ENCODE data around the gene SDK2.
"Not testable (repeated sequence)": the region's sequence is repeated elsewhere in the genome, so short reads cannot be mapped to it uniquely, and the experiment has no call there.

SDK2 gene

GRCh38 chr17:73386561-73386960, 257.7 kb downstream of the SDK2 start:
- no peak for DNase-seq
- ATAC-seq (replicated peaks), result no peak
- no peaks in the 10 kb centered on the region for H3K4me1 Mint-ChIP-seq
- H3K27ac Mint-ChIP-seq, result no peak overlapping the region
- no peaks in the 10 kb centered on the region for H3K27me3 Mint-ChIP-seq
- H3K9me3 Mint-ChIP-seq, result no peaks in the 10 kb centered on the region
- H3K4me3 Mint-ChIP-seq, result no peak overlapping the region
- peaks cover 14 to 19% of the 10 kb centered on the region in 2 donors for H3K36me3 Mint-ChIP-seq

DNA sequence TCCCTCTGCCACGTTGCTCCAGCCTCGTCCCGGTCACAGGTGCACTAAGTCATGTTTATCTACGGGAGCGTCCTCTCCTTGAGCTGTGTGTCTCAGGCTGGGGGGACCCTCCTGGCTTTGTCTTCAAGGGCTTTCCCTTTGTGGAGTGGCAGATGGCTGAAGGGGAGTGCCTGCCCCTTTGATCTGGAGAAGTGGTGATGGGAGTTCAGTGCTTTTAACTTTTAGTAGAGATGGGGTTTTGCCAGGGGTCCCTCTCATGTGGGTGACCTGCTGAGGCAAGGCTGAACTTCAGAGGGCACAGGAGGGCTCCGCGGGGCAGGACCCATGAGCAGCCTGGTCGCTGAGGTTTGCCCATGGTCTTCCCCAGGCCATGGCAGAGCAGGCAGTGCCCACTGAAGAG, 259.3 kb downstream of the SDK2 start:
- no peaks in the 10 kb centered on the region for H3K9me3 Mint-ChIP-seq
- no peaks in the 10 kb centered on the region for H3K4me1 Mint-ChIP-seq
- H3K4me3 Mint-ChIP-seq, result no peak overlapping the region
- ATAC-seq (replicated peaks), result no peak
- no peaks in the 10 kb centered on the region for H3K27me3 Mint-ChIP-seq
- H3K36me3 Mint-ChIP-seq, result peaks cover 11 to 19% of the 10 kb centered on the region in 2 donors
- no peak overlapping the region for H3K27ac Mint-ChIP-seq
- DNase-seq, result no peak

DNA sequence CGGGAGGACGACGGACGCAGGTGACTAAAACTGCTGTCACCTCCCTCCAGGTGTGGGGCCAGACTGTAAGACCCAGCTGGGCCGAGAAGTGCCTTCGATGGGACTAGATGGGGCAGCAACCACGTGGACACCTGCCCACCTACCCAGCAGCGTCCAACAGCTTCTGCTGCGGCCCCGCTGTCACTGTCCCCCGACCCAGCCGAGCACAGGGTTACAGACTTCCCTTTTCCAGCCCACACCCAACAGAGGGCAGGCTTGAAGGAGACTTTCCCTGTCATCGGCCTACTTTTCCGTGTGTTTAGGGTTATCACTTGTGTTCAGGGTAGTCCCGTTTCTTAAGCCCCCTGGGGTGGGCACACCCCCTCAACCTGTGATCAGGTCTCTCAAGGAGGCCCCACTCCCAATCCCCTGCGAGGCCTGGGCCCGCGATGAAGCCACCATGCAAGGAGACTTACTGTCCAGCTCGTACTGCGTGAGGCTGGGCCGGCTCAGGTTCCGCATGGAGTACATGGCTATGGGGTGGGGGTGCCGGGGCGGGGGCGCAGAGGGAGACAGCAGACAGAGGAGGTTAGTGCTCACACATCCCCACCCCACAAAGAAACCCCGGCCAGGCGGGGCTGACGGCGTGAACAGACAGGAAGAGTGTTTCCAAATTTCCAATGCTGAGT, 263.7 kb downstream of the SDK2 start:
- H3K4me3 Mint-ChIP-seq, result no peak overlapping the region
- ATAC-seq (replicated peaks) (no peak), DNase-seq (no peak)
- H3K27me3 Mint-ChIP-seq, result no peaks in the 10 kb centered on the region
- H3K9me3 Mint-ChIP-seq, result no peaks in the 10 kb centered on the region
- peaks cover 13 to 21% of the 10 kb centered on the region in 2 donors for H3K36me3 Mint-ChIP-seq
- H3K4me1 Mint-ChIP-seq, result no peaks in the 10 kb centered on the region
- H3K27ac Mint-ChIP-seq, result no peak overlapping the region

GRCh38 chr17:73379826-73380225, 264.4 kb downstream of the SDK2 start:
- no peak overlapping the region for H3K27ac Mint-ChIP-seq
- no peaks in the 10 kb centered on the region for H3K9me3 Mint-ChIP-seq
- no peaks in the 10 kb centered on the region for H3K4me1 Mint-ChIP-seq
- H3K27me3 Mint-ChIP-seq, result no peaks in the 10 kb centered on the region
- DNase-seq (no peak), ATAC-seq (replicated peaks) (no peak)
- no peak overlapping the region for H3K4me3 Mint-ChIP-seq
- peaks cover 11 to 13% of the 10 kb centered on the region in 2 donors for H3K36me3 Mint-ChIP-seq

DNA sequence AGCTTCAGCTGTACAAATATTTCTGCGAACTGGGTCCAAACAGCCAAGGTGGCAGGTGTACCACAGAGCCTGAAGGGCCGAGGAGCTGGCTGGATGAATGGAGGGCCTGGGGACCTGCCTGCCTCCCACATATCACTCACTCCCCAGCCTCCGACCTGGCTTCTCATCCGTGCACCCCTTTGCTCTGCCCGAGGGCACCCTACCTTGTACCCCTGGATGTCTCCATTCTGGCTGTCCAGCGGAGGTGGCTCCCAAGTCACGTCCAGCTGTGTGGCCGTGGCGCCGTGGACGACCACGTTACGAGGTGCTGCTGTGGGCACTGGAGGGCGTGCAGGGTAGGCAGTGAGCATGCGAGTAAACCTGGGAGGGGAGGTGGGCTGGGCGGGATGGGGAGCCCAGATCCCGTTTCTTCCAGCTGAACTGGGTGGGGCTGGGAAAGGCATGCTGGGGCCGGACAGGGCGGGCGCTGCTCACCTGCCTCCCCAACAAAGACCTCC, 265.2 kb downstream of the SDK2 start:
- DNase-seq (no peak), ATAC-seq (replicated peaks) (no peak)
- H3K27ac Mint-ChIP-seq, result no peak overlapping the region
- H3K4me1 Mint-ChIP-seq, result no peaks in the 10 kb centered on the region
- H3K9me3 Mint-ChIP-seq, result no peaks in the 10 kb centered on the region
- H3K36me3 Mint-ChIP-seq, result peaks cover 7 to 10% of the 10 kb centered on the region in 2 donors
- no peak overlapping the region for H3K4me3 Mint-ChIP-seq
- H3K27me3 Mint-ChIP-seq, result no peaks in the 10 kb centered on the region

GRCh38 chr17:73376636-73377035, 267.6 kb downstream of the SDK2 start:
- no peak for DNase-seq
- ATAC-seq (replicated peaks), result no peak
- no peak overlapping the region for H3K4me3 Mint-ChIP-seq
- H3K27me3 Mint-ChIP-seq, result no peaks in the 10 kb centered on the region
- no peaks in the 10 kb centered on the region for H3K4me1 Mint-ChIP-seq
- H3K9me3 Mint-ChIP-seq, result no peaks in the 10 kb centered on the region
- H3K27ac Mint-ChIP-seq, result no peak overlapping the region
- peaks cover 5 to 10% of the 10 kb centered on the region in 2 donors for H3K36me3 Mint-ChIP-seq

DNA sequence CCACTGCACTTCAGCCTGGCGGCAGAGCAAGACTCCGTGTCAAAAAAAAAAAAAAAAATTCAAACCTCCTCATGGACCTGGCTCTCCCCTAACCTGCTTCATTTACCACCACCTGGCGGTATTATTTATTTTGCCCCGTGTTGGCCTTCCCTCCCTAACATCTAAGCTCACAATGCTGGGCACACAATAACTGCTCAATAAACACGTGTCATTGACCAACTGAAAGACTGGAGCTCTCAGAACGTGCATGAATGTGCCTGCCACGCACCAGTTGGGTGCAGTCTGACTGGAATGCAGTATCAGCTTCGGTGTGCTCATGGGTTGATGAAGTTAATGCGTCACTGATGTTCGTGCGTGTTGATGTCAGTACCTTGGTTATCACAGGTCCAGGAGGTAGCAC, 268.1 kb downstream of the SDK2 start:
- H3K4me3 Mint-ChIP-seq, result no peak overlapping the region
- ATAC-seq (replicated peaks), result no peak
- H3K27ac Mint-ChIP-seq, result no peak overlapping the region
- H3K36me3 Mint-ChIP-seq, result peaks cover 5 to 10% of the 10 kb centered on the region in 2 donors
- H3K9me3 Mint-ChIP-seq, result no peaks in the 10 kb centered on the region
- no peak for DNase-seq
- H3K4me1 Mint-ChIP-seq, result no peaks in the 10 kb centered on the region
- H3K27me3 Mint-ChIP-seq, result no peaks in the 10 kb centered on the region

GRCh38 chr17:73371836-73372235, 272.4 kb downstream of the SDK2 start:
- Mint-ChIP-seq H3K4me1 (no peaks in the 10 kb centered on the region), H3K27me3 (no peaks in the 10 kb centered on the region), H3K4me3 (no peak overlapping the region), H3K36me3 (peaks cover 1 to 8% of the 10 kb centered on the region in 2 donors), H3K27ac (no peak overlapping the region), H3K9me3 (no peaks in the 10 kb centered on the region)
- no peak for DNase-seq
- ATAC-seq (replicated peaks), result no peak

GRCh38 chr17:73371285-73371684, 273.0 kb downstream of the SDK2 start:
- Mint-ChIP-seq H3K4me1 (peaks cover 0 to 2% of the 10 kb centered on the region in 2 donors), H3K9me3 (no peaks in the 10 kb centered on the region), H3K36me3 (peaks cover 1 to 3% of the 10 kb centered on the region in 2 donors), H3K4me3 (no peak overlapping the region), H3K27ac (no peak overlapping the region), H3K27me3 (no peaks in the 10 kb centered on the region)
- ATAC-seq (replicated peaks), result no peak
- DNase-seq, result no peak

DNA sequence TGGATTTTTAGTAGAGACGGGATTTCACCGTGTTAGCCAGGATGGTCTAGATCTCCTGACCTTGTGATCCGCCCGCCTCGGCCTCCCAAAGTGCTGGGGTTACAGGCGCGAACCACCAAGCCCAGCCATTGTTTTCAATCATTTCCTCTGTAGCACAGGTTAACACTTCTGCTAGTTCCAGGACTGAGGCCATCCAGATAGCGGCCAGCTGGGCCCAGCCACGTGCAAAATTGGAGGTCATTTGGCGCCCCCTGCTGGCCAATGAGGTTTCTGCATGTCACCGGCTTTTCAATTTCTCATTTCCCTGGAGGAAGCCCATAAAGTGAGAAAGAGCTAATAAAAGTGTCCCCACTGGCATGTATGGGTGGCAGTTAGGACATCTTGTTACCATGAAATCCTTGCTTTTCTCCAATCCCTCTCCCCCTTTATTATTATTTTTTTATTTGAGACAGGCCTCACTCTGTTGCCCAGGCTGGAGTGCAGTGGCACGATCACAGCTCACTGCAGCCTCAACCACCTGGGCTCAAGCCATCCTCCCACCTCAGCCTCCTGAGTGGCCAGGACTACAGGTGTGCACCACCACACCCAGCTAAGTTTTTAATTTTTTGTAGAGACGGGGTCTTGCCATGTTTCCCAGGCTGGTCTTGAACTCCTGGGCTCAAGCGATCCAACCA, 274.3 kb downstream of the SDK2 start:
- H3K9me3 Mint-ChIP-seq, H3K4me1 Mint-ChIP-seq, H3K36me3 Mint-ChIP-seq, H3K4me3 Mint-ChIP-seq, H3K27ac Mint-ChIP-seq, H3K27me3 Mint-ChIP-seq: not testable (repeated sequence)
- ATAC-seq (replicated peaks) (peak; percentile 82 to 90), DNase-seq (peak; percentile 55)

- H3K27me3 Mint-ChIP-seq, result no peaks in the 10 kb centered on the region
- H3K4me3 Mint-ChIP-seq, result no peak overlapping the region
- H3K27ac Mint-ChIP-seq, result no peak overlapping the region
- no peaks in the 10 kb centered on the region for H3K9me3 Mint-ChIP-seq
- no peak for DNase-seq
- peaks cover 0 to 4% of the 10 kb centered on the region in 2 donors for H3K4me1 Mint-ChIP-seq
- ATAC-seq (replicated peaks), result no peak
- peaks cover 7 to 11% of the 10 kb centered on the region in 2 donors for H3K36me3 Mint-ChIP-seq
Measured at GRCh38 chr17:73369111-73369521, 275.1 kb downstream of the SDK2 start.

- DNase-seq (no peak), ATAC-seq (replicated peaks) (no peak)
- Mint-ChIP-seq H3K9me3 (no peaks in the 10 kb centered on the region), H3K4me3 (no peak overlapping the region), H3K4me1 (peaks cover 0 to 4% of the 10 kb centered on the region in 2 donors), H3K27ac (no peak overlapping the region), H3K27me3 (no peaks in the 10 kb centered on the region), H3K36me3 (peaks cover 7 to 11% of the 10 kb centered on the region in 2 donors)
Measured at GRCh38 chr17:73368085-73368631, 276.1 kb downstream of the SDK2 start.

DNA sequence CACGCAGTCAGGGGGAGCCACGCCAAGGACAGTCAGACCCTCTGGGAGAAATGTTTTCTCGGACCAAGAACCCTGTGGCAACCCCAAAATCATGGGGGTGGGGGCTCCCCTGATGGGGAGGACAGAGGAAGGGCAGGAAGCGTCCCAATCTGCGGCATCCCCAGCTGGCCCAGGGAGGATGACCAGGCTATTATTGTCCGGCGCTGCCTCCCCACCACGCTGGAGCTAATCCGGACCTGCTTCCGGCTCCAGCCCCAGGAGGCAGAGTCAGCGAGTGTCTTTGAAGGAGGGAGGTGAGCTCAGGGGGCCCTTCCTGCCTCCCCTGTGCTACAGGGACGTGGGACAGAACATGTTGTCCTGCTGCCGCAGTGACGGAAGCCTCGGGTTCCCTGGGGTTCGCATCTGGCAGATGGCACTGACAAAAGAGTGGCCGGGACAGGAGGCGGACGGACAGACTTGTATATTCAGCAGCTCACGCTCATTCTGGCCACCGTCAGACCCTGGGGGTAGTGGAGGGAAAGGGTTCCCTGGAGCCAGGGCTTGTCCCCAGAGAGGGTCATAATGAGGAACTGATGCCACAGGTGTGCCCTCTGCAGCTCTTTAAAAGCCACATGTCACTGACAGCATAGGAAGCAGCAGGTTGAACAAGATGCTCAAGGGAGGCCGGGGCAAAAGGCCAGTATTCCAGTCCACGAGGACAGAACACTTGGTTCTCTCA, 278.2 kb downstream of the SDK2 start:
- Mint-ChIP-seq H3K9me3 (no peaks in the 10 kb centered on the region), H3K27me3 (no peaks in the 10 kb centered on the region), H3K36me3 (peaks cover 7 to 11% of the 10 kb centered on the region in 2 donors), H3K4me1 (peaks cover 0 to 4% of the 10 kb centered on the region in 2 donors), H3K27ac (no peak overlapping the region), H3K4me3 (no peak overlapping the region)
- DNase-seq (no peak), ATAC-seq (replicated peaks) (peak; percentile 58 to 70)

- DNase-seq (no peak), ATAC-seq (replicated peaks) (no peak)
- H3K27ac Mint-ChIP-seq, result no peak overlapping the region
- H3K27me3 Mint-ChIP-seq, result no peaks in the 10 kb centered on the region
- peaks cover 7 to 11% of the 10 kb centered on the region in 2 donors for H3K36me3 Mint-ChIP-seq
- H3K4me1 Mint-ChIP-seq, result peaks cover 0 to 4% of the 10 kb centered on the region in 2 donors
- no peaks in the 10 kb centered on the region for H3K9me3 Mint-ChIP-seq
- no peak overlapping the region for H3K4me3 Mint-ChIP-seq
Measured at GRCh38 chr17:73365301-73365874, 278.9 kb downstream of the SDK2 start.

Data from stimulated activated naive B cell treated with anti-CD40 and anti-IgM and Interleukin-4, amounts not matched to agents 10 μg/mL and 1 μg/mL and 100 μg/mL, for 72 hours (primary cell).